ENCODE measurements around the gene SLC6A19.

GRCh38 chr5:1202026-1202797 lies 817 bp downstream of the SLC6A19 start:
- TF ChIP-seq CHD2 (IDR thresholded peaks at IDR 0.05; ENCODE audit: low read length, partially characterized antibody): no peak
- TF ChIP-seq, protein P1, sequence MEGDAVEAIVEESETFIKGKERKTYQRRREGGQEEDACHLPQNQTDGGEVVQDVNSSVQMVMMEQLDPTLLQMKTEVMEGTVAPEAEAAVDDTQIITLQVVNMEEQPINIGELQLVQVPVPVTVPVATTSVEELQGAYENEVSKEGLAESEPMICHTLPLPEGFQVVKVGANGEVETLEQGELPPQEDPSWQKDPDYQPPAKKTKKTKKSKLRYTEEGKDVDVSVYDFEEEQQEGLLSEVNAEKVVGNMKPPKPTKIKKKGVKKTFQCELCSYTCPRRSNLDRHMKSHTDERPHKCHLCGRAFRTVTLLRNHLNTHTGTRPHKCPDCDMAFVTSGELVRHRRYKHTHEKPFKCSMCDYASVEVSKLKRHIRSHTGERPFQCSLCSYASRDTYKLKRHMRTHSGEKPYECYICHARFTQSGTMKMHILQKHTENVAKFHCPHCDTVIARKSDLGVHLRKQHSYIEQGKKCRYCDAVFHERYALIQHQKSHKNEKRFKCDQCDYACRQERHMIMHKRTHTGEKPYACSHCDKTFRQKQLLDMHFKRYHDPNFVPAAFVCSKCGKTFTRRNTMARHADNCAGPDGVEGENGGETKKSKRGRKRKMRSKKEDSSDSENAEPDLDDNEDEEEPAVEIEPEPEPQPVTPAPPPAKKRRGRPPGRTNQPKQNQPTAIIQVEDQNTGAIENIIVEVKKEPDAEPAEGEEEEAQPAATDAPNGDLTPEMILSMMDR (IDR thresholded peaks at IDR 0.05): no peak
- TF ChIP-seq GATA2 (CRISPR knock-in tag; IDR thresholded peaks at IDR 0.05): no peak
- TF ChIP-seq YY1 (IDR thresholded peaks at IDR 0.05; ENCODE audit: low read depth): no peak
- TF ChIP-seq, protein P2, sequence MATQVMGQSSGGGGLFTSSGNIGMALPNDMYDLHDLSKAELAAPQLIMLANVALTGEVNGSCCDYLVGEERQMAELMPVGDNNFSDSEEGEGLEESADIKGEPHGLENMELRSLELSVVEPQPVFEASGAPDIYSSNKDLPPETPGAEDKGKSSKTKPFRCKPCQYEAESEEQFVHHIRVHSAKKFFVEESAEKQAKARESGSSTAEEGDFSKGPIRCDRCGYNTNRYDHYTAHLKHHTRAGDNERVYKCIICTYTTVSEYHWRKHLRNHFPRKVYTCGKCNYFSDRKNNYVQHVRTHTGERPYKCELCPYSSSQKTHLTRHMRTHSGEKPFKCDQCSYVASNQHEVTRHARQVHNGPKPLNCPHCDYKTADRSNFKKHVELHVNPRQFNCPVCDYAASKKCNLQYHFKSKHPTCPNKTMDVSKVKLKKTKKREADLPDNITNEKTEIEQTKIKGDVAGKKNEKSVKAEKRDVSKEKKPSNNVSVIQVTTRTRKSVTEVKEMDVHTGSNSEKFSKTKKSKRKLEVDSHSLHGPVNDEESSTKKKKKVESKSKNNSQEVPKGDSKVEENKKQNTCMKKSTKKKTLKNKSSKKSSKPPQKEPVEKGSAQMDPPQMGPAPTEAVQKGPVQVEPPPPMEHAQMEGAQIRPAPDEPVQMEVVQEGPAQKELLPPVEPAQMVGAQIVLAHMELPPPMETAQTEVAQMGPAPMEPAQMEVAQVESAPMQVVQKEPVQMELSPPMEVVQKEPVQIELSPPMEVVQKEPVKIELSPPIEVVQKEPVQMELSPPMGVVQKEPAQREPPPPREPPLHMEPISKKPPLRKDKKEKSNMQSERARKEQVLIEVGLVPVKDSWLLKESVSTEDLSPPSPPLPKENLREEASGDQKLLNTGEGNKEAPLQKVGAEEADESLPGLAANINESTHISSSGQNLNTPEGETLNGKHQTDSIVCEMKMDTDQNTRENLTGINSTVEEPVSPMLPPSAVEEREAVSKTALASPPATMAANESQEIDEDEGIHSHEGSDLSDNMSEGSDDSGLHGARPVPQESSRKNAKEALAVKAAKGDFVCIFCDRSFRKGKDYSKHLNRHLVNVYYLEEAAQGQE (IDR thresholded peaks at IDR 0.05; ENCODE audit: low read depth, low read length): no peak
- no peak for TF ChIP-seq MAX (IDR thresholded peaks at IDR 0.05; ENCODE audit: low read depth)

All from SK-N-SH (cell line).